Ascending aorta (tissue), 2 donors: Measurements from ENCODE around the gene PHAX. TPM values are rescaled to one million over a fixed set of nuclear protein-coding genes. Genes with fewer than 3 reads are reported as not detected.
"Not testable (repeated sequence)": the region's sequence is repeated elsewhere in the genome, so short reads cannot be mapped to it uniquely, and the experiment has no call there.

Experiments
- DNase-seq, 2 donors: peaks; one replicate each; pipeline ENCODE4 v3.0.0-alpha.2; 2019; ENCODE audit warnings: low spot score in 2 of 2
- H3K27ac ChIP-seq, 2 donors: fragments of 200-600 bp; sonication (generic); one replicate each; pipeline ENCODE4 v1.5.1; 2016 to 2017; ENCODE audit warnings: mild to moderate bottlenecking in 1 of 2
- H3K27me3 ChIP-seq: fragments of 200-600 bp; sonication (generic); one replicate; pipeline ENCODE4 v1.5.1; 2017
- H3K36me3 ChIP-seq, 2 donors: fragments of 200-600 bp; sonication (generic); one replicate each; pipeline ENCODE4 v1.5.1; 2016
- H3K4me1 ChIP-seq, 2 donors: fragments of 200-600 bp; sonication (generic); one replicate each; pipeline ENCODE4 v1.5.1; 2016 to 2017; ENCODE audit warnings: mild to moderate bottlenecking in 1 of 2
- H3K4me3 ChIP-seq, 2 donors: fragments of 200-600 bp; sonication (generic); one replicate each; pipeline ENCODE4 v1.5.1; 2016 to 2017; ENCODE audit warnings: mild to moderate bottlenecking in 1 of 2
- H3K9me3 ChIP-seq, 2 donors: fragments of 200-600 bp; sonication (generic); one replicate each; pipeline ENCODE4 v1.5.1; 2016
- CTCF ChIP-seq, 3 experiments: fragments of 200-600 bp in 2 of 3; fragments of 450-650 bp in 1 of 3; sonication (generic) in 2 of 3; IDR thresholded peaks; one replicate each; pipeline ENCODE4 v1.5.1; 2016 to 2019; ENCODE audit warnings: antibody characterized with exemption in 3 of 3, mild to moderate bottlenecking in 1 of 3, moderate library complexity in 1 of 3
- intact Hi-C: fragments of 100-400 bp; cut with DNase I; formaldehyde crosslinking; loops from one replicate; pipeline ENCODE4 v1.15.1; 2023
- total RNA-seq: library from RNA; depleted of rRNA; stranded (reverse); fragments of >200 nt; gene quantifications from one replicate; pipeline ENCODE4 v1.1.0, GENCODE V29; 2016

The PHAX gene
- total RNA-seq, 1 donor from 2014 or later: 19.3 TPM

- intact Hi-C loops: loop anchor here (5.0 kb wide), 1 partner anchor 180 kb away; the partner anchor contains the start of gene LMNB1
- H3K4me1 ChIP-seq: peaks cover 4 to 12% of the 10 kb centered on the region in 2 donors
- H3K27me3 ChIP-seq: no peaks in the 10 kb centered on the region
- no peak overlapping the region for H3K4me3 ChIP-seq
- no peak for TF ChIP-seq CTCF (IDR thresholded peaks at IDR 0.05)
- no peak overlapping the region for H3K27ac ChIP-seq
- no peak for DNase-seq
- no peaks in the 10 kb centered on the region for H3K9me3 ChIP-seq
- peaks cover 0 to under 1% of the 10 kb centered on the region in 2 donors for H3K36me3 ChIP-seq
These were observed 3.6 kb upstream of the PHAX start for GRCh38 chr5:126597156-126597555.

DNA sequence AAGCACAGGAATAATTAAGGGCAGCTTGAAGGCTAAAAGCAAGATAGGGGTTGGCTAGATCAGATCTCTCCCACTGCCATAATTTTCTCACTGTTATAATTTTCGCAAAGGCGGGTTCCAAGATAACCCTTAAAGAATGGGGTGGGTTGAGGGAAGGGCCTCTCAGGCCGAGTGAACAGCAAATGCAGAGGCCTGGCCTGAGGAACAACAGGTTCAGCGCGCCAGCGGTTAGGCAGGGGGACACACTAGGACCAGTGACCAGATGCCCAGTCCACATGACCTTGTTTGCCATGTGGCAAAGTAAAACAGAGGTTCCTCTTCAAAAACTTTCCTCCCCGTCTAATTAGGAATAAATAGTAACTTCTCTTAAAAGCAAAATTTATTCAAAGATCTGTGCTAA lies 1.2 kb upstream of the PHAX start:
- Histone ChIP-seq H3K27ac (no peak overlapping the region), H3K36me3 (peaks cover 8 to 10% of the 10 kb centered on the region in 2 donors), H3K4me3 (no peak overlapping the region), H3K4me1 (peaks cover 0 to 12% of the 10 kb centered on the region in 2 donors), H3K27me3 (no peaks in the 10 kb centered on the region), H3K9me3 (no peaks in the 10 kb centered on the region)
- intact Hi-C loops: loop anchor here (5.0 kb wide), 1 partner anchor 178 kb away; the partner anchor contains the start of gene LMNB1
- TF ChIP-seq CTCF (IDR thresholded peaks at IDR 0.05): no peak
- no peak for DNase-seq

GRCh38 chr5:126599971-126600630 lies 646 bp upstream of the PHAX start:
- intact Hi-C loops: loop anchor here (2.0 to 5.0 kb wide), 3 partner anchors 63 to 261 kb away; partner anchors contain the start of gene LMNB1
- DNase-seq, H3K27me3 ChIP-seq, H3K9me3 ChIP-seq: not testable (repeated sequence)
- H3K4me1 ChIP-seq: peaks cover 0 to 12% of the 10 kb centered on the region in 2 donors
- peak overlapping the region; percentile 76 to 87 for H3K4me3 ChIP-seq
- peaks cover 13 to 15% of the 10 kb centered on the region in 2 donors for H3K36me3 ChIP-seq
- H3K27ac ChIP-seq: peak overlapping the region; percentile 75 to 80

DNA sequence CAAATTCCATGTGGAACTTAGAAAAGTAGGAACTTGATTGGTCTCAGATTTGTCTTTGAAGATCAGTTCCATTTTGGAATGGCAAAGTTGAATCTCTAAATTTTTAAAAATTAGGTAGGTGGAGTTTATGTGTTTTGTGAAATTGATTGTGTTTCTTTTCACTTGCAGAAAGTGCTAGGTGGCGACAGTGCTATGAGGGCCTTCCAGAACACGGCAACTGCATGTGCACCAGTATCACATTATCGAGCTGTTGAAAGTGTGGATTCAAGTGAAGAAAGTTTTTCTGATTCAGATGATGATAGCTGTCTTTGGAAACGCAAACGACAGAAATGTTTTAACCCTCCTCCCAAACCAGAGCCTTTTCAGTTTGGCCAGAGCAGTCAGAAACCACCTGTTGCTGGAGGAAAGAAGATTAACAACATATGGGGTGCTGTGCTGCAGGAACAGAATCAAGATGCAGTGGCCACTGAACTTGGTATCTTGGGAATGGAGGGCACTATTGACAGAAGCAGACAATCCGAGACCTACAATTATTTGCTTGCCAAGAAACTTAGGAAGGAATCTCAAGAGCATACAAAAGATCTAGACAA lies 2.8 kb downstream of the PHAX start:
- Histone ChIP-seq H3K36me3 (peaks cover 21 to 34% of the 10 kb centered on the region in 2 donors), H3K27ac (no peak overlapping the region), H3K9me3 (no peaks in the 10 kb centered on the region), H3K4me3 (no peak overlapping the region), H3K27me3 (no peaks in the 10 kb centered on the region), H3K4me1 (peaks cover 0 to 15% of the 10 kb centered on the region in 2 donors)
- intact Hi-C loops: loop anchor here (5.0 kb wide), 1 partner anchor 66 kb away; no protein-coding TSS in a partner anchor
- TF ChIP-seq CTCF (IDR thresholded peaks at IDR 0.05): no peak
- DNase-seq: no peak

- Histone ChIP-seq H3K27ac (no peak overlapping the region), H3K9me3 (no peaks in the 10 kb centered on the region), H3K4me3 (no peak overlapping the region), H3K27me3 (no peaks in the 10 kb centered on the region), H3K36me3 (peaks cover 39 to 53% of the 10 kb centered on the region in 2 donors), H3K4me1 (peaks cover 0 to 15% of the 10 kb centered on the region in 2 donors)
- no peak for TF ChIP-seq CTCF (IDR thresholded peaks at IDR 0.05)
- no peak for DNase-seq
- intact Hi-C loops: no loop called here
These were observed 4.8 kb downstream of the PHAX start for GRCh38 chr5:126605525-126605924.

DNA sequence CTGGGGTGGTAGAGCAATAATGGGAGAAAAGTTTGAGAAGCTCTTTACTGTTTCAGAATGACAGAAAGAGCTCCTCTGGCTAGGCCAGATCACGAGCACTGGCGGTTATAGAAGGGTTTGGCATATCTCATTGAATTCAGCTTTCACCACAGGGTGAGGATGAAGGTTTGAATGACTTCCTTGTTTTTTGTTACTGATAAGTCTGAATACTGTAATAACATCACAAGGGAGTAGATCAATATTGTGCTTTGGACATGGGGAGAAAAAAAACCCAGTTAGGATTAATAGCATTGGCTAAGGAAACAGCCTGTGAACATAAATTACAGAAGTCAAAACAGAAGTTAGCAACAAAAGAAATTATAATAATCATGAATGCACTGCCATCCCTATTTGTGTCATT lies 9.4 kb downstream of the PHAX start:
- Histone ChIP-seq H3K27ac (no peak overlapping the region), H3K36me3 (peaks cover 39 to 75% of the 10 kb centered on the region in 2 donors), H3K4me1 (peaks cover 0 to 2% of the 10 kb centered on the region in 2 donors), H3K4me3 (no peak overlapping the region), H3K9me3 (no peaks in the 10 kb centered on the region), H3K27me3 (no peaks in the 10 kb centered on the region)
- no peak for TF ChIP-seq CTCF (IDR thresholded peaks at IDR 0.05)
- no peak for DNase-seq
- intact Hi-C loops: no loop called here
